GM18870 (cell line): ENCODE measurements around the gene CCN6.

Source experiments
- ATAC-seq: cut with Tn5 transposase; IDR thresholded peaks from one replicate; pipeline ENCODE4 v1.9.1; 2021; ENCODE audit warnings: moderate library complexity; ENCODE audit not compliant: unreplicated experiment

The CCN6 gene

GRCh38 chr6:112054001-112054400 lies at the start of gene CCN6:
Gene CCN6 (plus strand): TSS chr6:112054104. CDS start chr6:112054358, 254 bp downstream.
- no peak for ATAC-seq

GRCh38 chr6:112004201-112005012 lies 49.5 kb upstream of the CCN6 start:
- ATAC-seq = no peak

GRCh38 chr6:112005013-112005371 lies 48.9 kb upstream of the CCN6 start:
- ATAC-seq = no peak

GRCh38 chr6:112007254-112007653 lies 46.6 kb upstream of the CCN6 start:
- no peak for ATAC-seq

DNA sequence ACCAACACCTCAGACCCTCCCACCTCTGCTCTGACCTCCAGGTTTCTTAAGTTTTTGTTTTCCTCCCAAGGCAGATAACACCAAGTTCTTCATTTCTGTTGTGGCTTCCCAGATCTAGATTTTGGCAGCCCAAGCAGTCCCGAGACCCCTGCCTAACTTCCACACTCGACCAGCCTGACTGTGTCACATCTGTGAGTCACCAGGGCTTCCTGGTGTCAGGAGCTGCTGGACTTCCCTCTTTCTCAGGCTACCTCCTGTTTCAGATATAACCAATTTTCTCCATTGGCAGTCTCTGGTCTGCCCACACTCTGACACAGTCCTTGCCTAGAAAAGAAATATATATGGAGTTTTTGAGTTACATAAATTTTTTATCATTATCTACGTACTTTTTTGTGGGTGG lies 46.1 kb upstream of the CCN6 start:
- no peak for ATAC-seq

DNA sequence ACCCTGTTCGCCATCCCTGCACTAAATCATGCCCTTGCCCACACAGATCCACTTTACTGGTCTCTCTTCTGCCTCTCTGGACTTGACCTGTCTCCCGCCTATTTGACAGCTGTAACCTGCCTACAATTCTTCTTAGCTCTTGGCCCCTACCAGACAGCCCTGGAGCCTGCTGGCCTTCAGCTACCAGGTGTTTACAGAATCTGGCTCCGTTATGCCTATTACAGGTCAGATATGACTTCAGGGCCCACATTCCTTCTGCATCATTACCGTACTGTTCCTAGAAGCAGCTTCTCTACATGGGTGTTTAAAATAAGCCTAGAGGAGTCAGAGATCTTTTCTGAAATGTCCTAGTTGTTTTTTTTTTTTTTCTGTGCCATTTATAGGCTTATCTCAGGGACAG lies 45.4 kb upstream of the CCN6 start:
- no peak for ATAC-seq

DNA sequence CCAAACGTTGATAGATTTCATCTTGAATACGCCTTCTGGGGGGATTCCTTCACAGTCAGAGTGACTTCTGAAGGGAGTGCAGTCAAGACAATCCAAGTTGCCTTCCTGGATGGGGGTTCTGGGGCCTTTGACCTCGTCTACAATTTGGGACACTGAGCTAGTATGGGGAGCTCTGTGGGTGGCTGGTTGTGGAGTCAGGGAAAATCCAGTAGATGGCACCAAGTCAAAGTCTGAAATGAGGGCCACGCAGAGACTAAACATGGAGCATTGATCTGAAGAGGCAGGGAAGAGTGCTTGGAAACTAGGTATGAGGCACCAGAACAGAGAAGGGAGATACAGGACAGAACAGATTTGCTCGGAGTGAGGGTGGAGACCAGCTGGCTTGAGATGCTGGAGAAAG lies 43.6 kb upstream of the CCN6 start:
- ATAC-seq = no peak

DNA sequence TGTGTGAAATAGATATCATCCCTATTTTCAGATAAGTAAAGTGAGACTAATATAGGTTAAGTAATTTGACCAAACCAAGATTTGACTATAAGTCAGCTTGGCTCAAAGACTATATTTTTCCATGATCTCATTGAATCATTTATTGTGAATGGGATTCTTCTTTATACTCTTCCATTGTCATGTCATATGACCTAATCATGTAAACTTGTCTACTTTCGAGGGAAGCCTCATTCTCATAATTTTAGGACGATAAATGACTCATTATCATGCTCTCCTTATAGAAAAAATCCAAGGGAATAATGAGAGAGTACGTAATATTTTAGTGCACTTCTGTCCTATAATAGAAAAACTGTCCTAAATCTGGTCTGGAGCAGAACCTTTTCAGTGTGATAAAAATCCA lies 40.9 kb upstream of the CCN6 start:
- ATAC-seq = no peak

DNA sequence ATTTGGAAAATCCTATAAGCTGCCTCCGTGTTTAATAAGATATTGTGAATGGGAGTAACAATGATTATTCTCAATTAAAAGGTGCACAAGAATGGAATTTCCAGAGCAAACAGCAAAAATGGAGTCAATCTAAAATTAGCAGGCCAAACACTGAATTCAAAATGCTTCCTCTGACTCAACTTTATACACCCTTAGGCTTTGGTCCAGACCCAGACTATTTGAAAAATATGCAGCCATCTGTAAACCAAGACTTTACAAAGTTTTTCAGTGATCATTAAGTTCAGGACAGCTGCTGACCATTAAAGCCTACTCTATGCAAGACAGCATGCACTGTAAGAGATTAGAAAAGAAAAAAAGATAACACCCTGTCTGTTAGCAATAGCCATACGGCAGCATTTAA lies 39.4 kb upstream of the CCN6 start:
- no peak for ATAC-seq

GRCh38 chr6:112015725-112016124 lies 38.2 kb upstream of the CCN6 start:
- ATAC-seq = no peak

DNA sequence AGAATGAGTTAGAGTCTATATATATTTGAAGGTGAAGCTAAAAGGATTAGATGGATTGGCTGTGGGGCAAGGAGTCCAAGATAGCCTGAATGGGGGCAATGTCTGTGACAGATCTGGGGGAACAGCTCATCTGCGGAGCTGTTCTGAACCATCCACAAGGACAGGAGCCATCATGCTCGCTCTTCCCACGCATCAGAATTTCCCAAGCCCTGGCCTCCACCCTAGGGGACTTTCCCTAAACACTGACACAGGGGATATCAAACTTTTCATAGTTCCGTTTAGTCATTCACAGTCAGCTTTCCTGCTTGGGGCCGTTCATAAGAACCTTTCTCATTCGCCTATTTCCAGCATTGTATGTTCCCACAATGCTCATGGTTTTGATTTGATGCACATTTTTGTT lies 37.6 kb upstream of the CCN6 start:
- no peak for ATAC-seq

- ATAC-seq = no peak
These were observed 36.7 kb upstream of the CCN6 start for GRCh38 chr6:112017169-112017568.

DNA sequence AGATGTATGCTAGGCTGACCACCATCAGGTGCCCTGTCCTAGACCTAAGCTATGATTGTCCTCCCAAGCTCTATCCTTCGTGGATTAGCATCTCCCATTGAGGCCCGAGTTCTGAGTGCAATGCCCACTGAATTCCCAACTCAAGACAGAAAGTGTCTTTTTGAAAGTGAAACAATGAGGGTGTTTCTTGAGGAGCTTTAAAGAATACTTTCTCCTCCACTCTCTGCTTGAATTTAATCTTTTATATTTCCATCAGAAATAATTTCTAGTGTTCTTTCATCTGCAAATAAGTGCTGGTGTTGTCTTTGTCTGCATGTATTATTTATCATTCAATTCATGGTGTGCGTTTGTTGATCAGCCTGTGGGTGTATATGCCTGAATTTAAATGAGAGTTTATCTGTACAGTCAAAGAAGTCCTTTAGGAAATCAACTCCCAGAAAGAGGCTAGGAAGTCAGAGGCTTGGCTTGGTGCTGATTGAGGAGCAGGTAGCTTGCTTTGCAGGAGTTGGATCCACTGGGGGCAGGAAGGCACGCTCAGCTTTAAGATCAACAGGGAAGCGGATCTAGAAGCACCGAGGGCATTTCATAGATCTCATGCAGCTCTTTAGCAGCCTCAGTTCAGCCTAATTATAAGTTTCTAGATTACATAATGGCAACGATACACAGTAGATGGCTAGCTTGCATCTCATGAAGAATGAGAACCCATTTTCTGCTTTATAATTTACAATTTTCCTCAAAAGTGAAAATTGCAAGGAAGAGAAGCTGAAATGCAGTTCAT lies 36.0 kb upstream of the CCN6 start:
- no peak for ATAC-seq

DNA sequence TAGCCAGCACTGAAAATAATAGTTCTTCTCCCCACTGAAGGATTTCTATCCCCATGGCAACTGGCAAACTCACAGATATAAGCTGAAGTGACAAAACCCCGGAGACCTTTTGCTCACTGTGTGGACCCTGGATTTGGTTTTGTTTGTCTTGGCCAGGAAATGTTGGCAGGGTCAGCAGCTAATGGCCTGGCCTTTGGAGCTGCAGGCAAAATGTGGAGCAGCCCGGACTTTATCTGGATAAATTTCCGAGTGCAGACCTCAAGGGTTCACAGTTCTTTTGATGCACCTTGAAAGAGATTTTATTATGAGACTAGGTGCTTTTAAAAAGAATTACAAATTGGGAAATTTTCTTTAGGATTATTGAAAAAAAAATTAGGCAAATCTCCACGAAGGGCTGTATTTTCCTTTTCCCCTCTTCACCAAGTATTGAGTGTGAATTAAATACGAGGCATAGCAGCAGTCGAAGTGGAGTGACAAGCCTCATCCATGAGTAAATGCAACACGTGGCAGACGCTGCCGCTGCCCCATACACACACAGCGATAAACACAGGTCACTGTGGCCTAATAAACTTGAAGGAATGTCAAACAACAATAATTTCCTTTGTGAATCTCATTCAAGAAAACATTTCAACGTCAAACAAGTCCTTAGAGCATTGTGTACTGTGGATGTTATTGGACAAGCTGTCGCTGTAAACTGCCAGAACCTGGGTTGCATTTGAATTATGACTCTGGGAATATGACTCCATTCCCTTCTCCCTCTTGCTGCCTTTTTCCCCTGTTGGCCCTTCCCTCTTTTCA lies 35.1 kb upstream of the CCN6 start:
- ATAC-seq = no peak

GRCh38 chr6:112019589-112019988 lies 34.3 kb upstream of the CCN6 start:
- no peak for ATAC-seq

DNA sequence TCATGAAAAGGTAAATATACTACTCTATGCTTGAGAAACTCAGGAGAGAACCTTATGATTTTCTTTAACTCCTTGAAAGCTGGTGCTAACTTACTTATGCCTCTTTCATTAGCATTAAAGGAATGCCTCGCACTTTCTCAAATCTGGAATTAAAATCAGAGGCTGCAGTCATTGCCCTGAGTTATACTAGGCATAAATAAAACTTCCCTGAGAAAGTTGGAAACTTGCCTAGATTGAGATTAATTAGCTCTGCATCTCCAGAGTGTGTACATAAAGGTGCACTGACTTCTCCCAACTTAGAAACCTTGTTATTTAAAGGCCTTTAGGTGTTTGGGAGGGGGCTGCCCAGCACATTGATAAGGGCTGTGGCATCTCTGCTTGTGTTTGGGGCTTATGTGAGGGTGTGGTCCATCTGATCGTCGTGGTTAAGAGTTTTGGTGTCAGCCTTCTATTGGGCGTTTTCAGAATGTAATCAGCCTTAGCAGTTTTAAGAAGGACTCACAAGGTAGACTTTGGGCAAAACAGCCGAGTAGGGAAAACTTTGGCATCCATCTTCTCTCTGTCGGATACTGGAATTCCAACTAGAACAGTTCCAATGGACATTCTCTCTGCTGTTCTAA lies 32.1 kb upstream of the CCN6 start:
- ATAC-seq = no peak

- ATAC-seq = no peak
These were observed 31.2 kb upstream of the CCN6 start for GRCh38 chr6:112022749-112023148.

- ATAC-seq = no peak
These were observed 29.4 kb upstream of the CCN6 start for GRCh38 chr6:112024464-112024863.

- no peak for ATAC-seq
These were observed 27.0 kb upstream of the CCN6 start for GRCh38 chr6:112026933-112027332.

DNA sequence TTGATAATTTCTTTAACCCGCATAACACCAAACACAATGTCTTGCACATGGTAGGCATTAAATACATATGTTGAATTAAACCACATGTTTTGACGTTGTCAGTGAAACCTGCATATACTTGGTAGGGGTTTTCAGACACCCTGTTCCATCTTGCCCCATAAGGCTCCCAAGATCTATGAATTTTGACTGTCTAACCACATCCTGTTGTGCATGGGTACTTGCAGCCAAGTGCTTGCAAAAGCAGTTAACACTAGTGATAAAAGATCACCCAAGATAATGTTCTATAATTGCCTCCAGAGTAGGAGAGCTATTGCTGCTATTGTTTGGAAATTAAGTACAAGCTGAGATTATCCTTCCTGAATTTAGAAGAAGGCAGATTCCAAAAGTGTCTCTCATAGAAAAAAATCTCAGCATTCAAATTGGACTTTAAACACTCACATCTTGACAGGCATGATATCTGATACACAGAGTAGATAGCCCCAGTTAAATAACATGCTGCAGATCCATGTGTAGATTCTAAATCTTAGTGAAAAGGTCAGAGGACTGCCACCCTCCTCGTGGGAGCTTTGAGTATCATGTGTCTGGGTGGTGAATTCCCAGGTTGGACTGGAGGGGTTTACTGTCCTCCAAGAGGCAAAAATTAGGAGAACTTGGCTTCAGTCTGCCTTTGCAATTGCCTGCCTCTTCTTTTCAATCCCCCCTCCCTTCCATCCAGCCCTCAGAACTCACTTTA lies 25.8 kb upstream of the CCN6 start:
- ATAC-seq = no peak
